Osteocyte (in vitro differentiated cells): ENCODE data around the gene LMF2. TPM values are rescaled to one million over a fixed set of nuclear protein-coding genes. Genes with fewer than 3 reads are reported as not detected.
"Not testable (repeated sequence)": the region's sequence is repeated elsewhere in the genome, so short reads cannot be mapped to it uniquely, and the experiment has no call there.

Experiments
- DNase-seq: peaks from one replicate; pipeline ENCODE4 v3.0.0; 2021; ENCODE audit warnings: mixed read lengths; ENCODE audit not compliant: unreplicated experiment; ENCODE audit errors: extremely low spot score
- H3K27ac Mint-ChIP-seq: one replicate; pipeline ENCODE4 v1.8.0; 2021; ENCODE audit warnings: mild to moderate bottlenecking, mixed read lengths; ENCODE audit not compliant: unreplicated experiment
- H3K27me3 Mint-ChIP-seq: one replicate; pipeline ENCODE4 v1.8.0; 2021; ENCODE audit warnings: mixed read lengths; ENCODE audit not compliant: unreplicated experiment
- H3K36me3 Mint-ChIP-seq: one replicate; pipeline ENCODE4 v1.8.0; 2021; ENCODE audit warnings: mixed read lengths; ENCODE audit not compliant: unreplicated experiment
- H3K4me1 Mint-ChIP-seq: one replicate; pipeline ENCODE4 v1.8.0; 2021; ENCODE audit warnings: mixed read lengths; ENCODE audit not compliant: unreplicated experiment
- H3K4me3 Mint-ChIP-seq: one replicate; pipeline ENCODE4 v1.8.0; 2021; ENCODE audit warnings: mild to moderate bottlenecking, moderate library complexity, mixed read lengths; ENCODE audit not compliant: unreplicated experiment
- H3K9me3 Mint-ChIP-seq: one replicate; pipeline ENCODE4 v1.8.0; 2021; ENCODE audit warnings: mixed read lengths; ENCODE audit not compliant: unreplicated experiment
- CTCF ChIP-seq: fragments of 200-600 bp; sonication (generic); IDR thresholded peaks from 2 replicates; pipeline ENCODE4 v1.5.0; 2021; ENCODE audit warnings: antibody characterized with exemption, mild to moderate bottlenecking, moderate library complexity
- total RNA-seq: library from RNA; stranded (reverse); gene quantifications from 2 replicates; pipeline ENCODE4 v1.2.1, GENCODE V29; 2021

LMF2 gene
- total RNA-seq, 1 donor from 2014 or later: 107 TPM

- Mint-ChIP-seq H3K27ac (no peak overlapping the region), H3K36me3 (no peaks in the 10 kb centered on the region), H3K27me3 (no peaks in the 10 kb centered on the region), H3K4me3 (no peak overlapping the region), H3K9me3 (no peaks in the 10 kb centered on the region), H3K4me1 (peaks cover 6% of the 10 kb centered on the region)
- no peak for TF ChIP-seq CTCF
- no peak for DNase-seq
These were observed 32.9 kb upstream of the LMF2 start for GRCh38 chr22:50540381-50540780.

- Mint-ChIP-seq H3K4me1 (peaks cover 6% of the 10 kb centered on the region), H3K27ac (no peak overlapping the region), H3K36me3 (no peaks in the 10 kb centered on the region), H3K4me3 (no peak overlapping the region), H3K9me3 (no peaks in the 10 kb centered on the region), H3K27me3 (peaks cover 14% of the 10 kb centered on the region)
- TF ChIP-seq CTCF: no peak
- DNase-seq: no peak
These were observed 30.3 kb upstream of the LMF2 start for GRCh38 chr22:50537765-50538164.

GRCh38 chr22:50536226-50536625 lies 28.7 kb upstream of the LMF2 start:
- H3K27ac Mint-ChIP-seq: no peak overlapping the region
- no peak for TF ChIP-seq CTCF
- H3K4me1 Mint-ChIP-seq: peaks cover 6% of the 10 kb centered on the region
- peaks cover 17% of the 10 kb centered on the region for H3K27me3 Mint-ChIP-seq
- H3K9me3 Mint-ChIP-seq: no peaks in the 10 kb centered on the region
- DNase-seq: no peak
- H3K36me3 Mint-ChIP-seq: no peaks in the 10 kb centered on the region
- H3K4me3 Mint-ChIP-seq: no peak overlapping the region

- Mint-ChIP-seq H3K4me3 (no peak overlapping the region), H3K4me1 (peaks cover 9% of the 10 kb centered on the region), H3K9me3 (no peaks in the 10 kb centered on the region), H3K27me3 (peaks cover 17% of the 10 kb centered on the region), H3K36me3 (no peaks in the 10 kb centered on the region), H3K27ac (no peak overlapping the region)
- TF ChIP-seq CTCF: no peak
- DNase-seq: no peak
These were observed 27.6 kb upstream of the LMF2 start for GRCh38 chr22:50535113-50535512.

GRCh38 chr22:50533856-50534711 lies 26.6 kb upstream of the LMF2 start:
- not testable (repeated sequence) for H3K36me3 Mint-ChIP-seq, DNase-seq, H3K27ac Mint-ChIP-seq, H3K9me3 Mint-ChIP-seq, H3K4me1 Mint-ChIP-seq, H3K4me3 Mint-ChIP-seq
- H3K27me3 Mint-ChIP-seq: peaks cover 17% of the 10 kb centered on the region
